Measurements from ENCODE around the gene MAS1L. TPM values are rescaled to one million over a fixed set of nuclear protein-coding genes. Genes with fewer than 3 reads are reported as not detected.

The MAS1L gene
- under 1 TPM in 1 of 4 donors, not detected in 3; 0.94 TPM for total RNA-seq

- no peaks in the 10 kb centered on the region for H3K36me3 ChIP-seq
- no peak within 1 kb of the TSS for H3K4me3 ChIP-seq
- H3K9me3 ChIP-seq = no peaks in the 10 kb centered on the region
- no peak for TF ChIP-seq CTCF (IDR thresholded peaks at IDR 0.05)
- no peak for TF ChIP-seq POLR2A (IDR thresholded peaks at IDR 0.05)
- no peaks in the 10 kb centered on the region for H3K4me1 ChIP-seq
- H3K27me3 ChIP-seq = no peaks in the 10 kb centered on the region
- H3K27ac ChIP-seq = no peak within 1 kb of the TSS
- DNase-seq = no peak
These were observed at the start of gene MAS1L for GRCh38 chr6:29487660-29488059. Gene MAS1L, minus strand, starts transcription at chr6:29487956. Its CDS starts 54 bp downstream, at chr6:29487902.

GRCh38 chr6:29532320-29532951 is 44.7 kb upstream of the MAS1L start:
- DNase-seq = no peak
- no peak for TF ChIP-seq CTCF (IDR thresholded peaks at IDR 0.05)
- no peak for TF ChIP-seq POLR2A (IDR thresholded peaks at IDR 0.05)
- H3K27me3 ChIP-seq = no peaks in the 10 kb centered on the region
- no peaks in the 10 kb centered on the region for H3K36me3 ChIP-seq
- H3K9me3 ChIP-seq = no peaks in the 10 kb centered on the region
- H3K4me3 ChIP-seq = no peak overlapping the region
- H3K4me1 ChIP-seq = no peaks in the 10 kb centered on the region
- H3K27ac ChIP-seq = no peak overlapping the region

- Histone ChIP-seq H3K36me3 (no peaks in the 10 kb centered on the region), H3K4me3 (no peak overlapping the region), H3K4me1 (no peaks in the 10 kb centered on the region), H3K9me3 (no peaks in the 10 kb centered on the region), H3K27me3 (no peaks in the 10 kb centered on the region), H3K27ac (no peak overlapping the region)
- TF ChIP-seq CTCF (IDR thresholded peaks at IDR 0.05) = no peak
- no peak for TF ChIP-seq POLR2A (IDR thresholded peaks at IDR 0.05)
- no peak for DNase-seq
These were observed 43.9 kb upstream of the MAS1L start for GRCh38 chr6:29531668-29532067.

- Histone ChIP-seq H3K4me3 (no peak overlapping the region), H3K4me1 (no peaks in the 10 kb centered on the region), H3K36me3 (no peaks in the 10 kb centered on the region), H3K27ac (no peak overlapping the region), H3K27me3 (no peaks in the 10 kb centered on the region), H3K9me3 (no peaks in the 10 kb centered on the region)
- DNase-seq = no peak
- TF ChIP-seq POLR2A (IDR thresholded peaks at IDR 0.05) = no peak
- TF ChIP-seq CTCF (IDR thresholded peaks at IDR 0.05) = no peak
These were observed 43.0 kb upstream of the MAS1L start for GRCh38 chr6:29530671-29531310.

GRCh38 chr6:29529956-29530355 is 42.2 kb upstream of the MAS1L start:
- H3K27me3 ChIP-seq = no peaks in the 10 kb centered on the region
- H3K4me1 ChIP-seq = no peaks in the 10 kb centered on the region
- H3K36me3 ChIP-seq = no peaks in the 10 kb centered on the region
- TF ChIP-seq POLR2A (IDR thresholded peaks at IDR 0.05) (no peak), CTCF (IDR thresholded peaks at IDR 0.05) (no peak)
- DNase-seq = no peak
- no peaks in the 10 kb centered on the region for H3K9me3 ChIP-seq
- H3K27ac ChIP-seq = no peak overlapping the region
- no peak overlapping the region for H3K4me3 ChIP-seq
